Measurements from ENCODE around the gene CRLF1.

CRLF1 gene

GRCh38 chr19:18594824-18595373, 11.7 kb downstream of the CRLF1 start (continued):
- TF ChIP-seq ZNF707 (tag by site-specific recombination; IDR thresholded peaks at IDR 0.05) (no peak), ZNF324 (tag by site-specific recombination; IDR thresholded peaks at IDR 0.05) (no peak), ZNF239 (tag by site-specific recombination; IDR thresholded peaks at IDR 0.05) (no peak), PRDM1 (tag by site-specific recombination; IDR thresholded peaks at IDR 0.05) (no peak), BCL6B (tag by site-specific recombination; IDR thresholded peaks at IDR 0.05) (no peak), ZNF701 (tag by site-specific recombination; IDR thresholded peaks at IDR 0.05) (0 out of 2 replicates have a peak, but pooled peaks have one; percentile 7)

GRCh38 chr19:18594096-18594823, 12.3 kb downstream of the CRLF1 start:
- H3K27ac ChIP-seq (ENCODE audit: extremely low read depth, low read depth, low read length): no peak overlapping the region
- H3K4me1 ChIP-seq (ENCODE audit: control insufficient read depth, insufficient read depth, low read length): no peaks in the 10 kb centered on the region
- ChIA-PET CTCF (interaction anchor here (0.6 to 3.1 kb wide), 14 partner anchors 8 to 253 kb away, joined by 3 to 19 read pairs (median 4); partner anchors contain the start of gene CRTC1), POLR2A (interaction anchor here (0.6 to 2.9 kb wide), 9 partner anchors 12 to 175 kb away, joined by 3 to 11 read pairs (median 6); partner anchors contain the start of genes SSBP4 and UBA52)
- peak overlapping the region; percentile 41 for H3K4me3 ChIP-seq (ENCODE audit: low read depth, low read length)
- H3K9me3 ChIP-seq (ENCODE audit: control insufficient read depth, insufficient read depth, low read depth, low read length): no peaks in the 10 kb centered on the region
- peaks cover 0 to 6% of the 10 kb centered on the region in 2 experiments; a peak in 1 of 3 replicates for H3K36me3 ChIP-seq (ENCODE audit: control insufficient read depth in 2 of 2, insufficient read depth in 1 of 2, low read length in 2 of 2)
- TF ChIP-seq PRDM10 (tag by site-specific recombination; IDR thresholded peaks at IDR 0.05) (0 out of 2 replicates have a peak, but pooled peaks have one; percentile 28), ELK4 (IDR thresholded peaks at IDR 0.05; ENCODE audit: borderline replicate concordance, low read depth, low read length) (no peak), ZNF660 (tag by site-specific recombination; IDR thresholded peaks at IDR 0.05) (peak; percentile 89), ZBTB17 (tag by site-specific recombination; IDR thresholded peaks at IDR 0.05) (peak; percentile 46), ZNF626 (tag by site-specific recombination; IDR thresholded peaks at IDR 0.05) (no peak), ZNF692 (tag by site-specific recombination; IDR thresholded peaks at IDR 0.05) (0 out of 2 replicates have a peak, but pooled peaks have one; percentile 53), KLF1 (tag by site-specific recombination; IDR thresholded peaks at IDR 0.05) (peak; percentile 19; the same call in 1 of the 2 replicates), ZEB2 (tag by site-specific recombination; IDR thresholded peaks at IDR 0.05) (peak; percentile 39; the same call in 1 of the 2 replicates), ZNF701 (tag by site-specific recombination; IDR thresholded peaks at IDR 0.05) (peak; percentile 21; the same call in 1 of the 2 replicates), YY1 (tag by site-specific recombination; IDR thresholded peaks at IDR 0.05) (no peak; the same call in 1 of the 2 replicates), SCRT1 (tag by site-specific recombination; IDR thresholded peaks at IDR 0.05; ENCODE audit: borderline replicate concordance) (no peak), ZNF366 (tag by site-specific recombination; conservative IDR thresholded peaks at IDR 0.05) (no peak; the same call in 1 of the 2 replicates), ZXDB (tag by site-specific recombination; IDR thresholded peaks at IDR 0.05) (peak; percentile 38; the same call in 1 of the 2 replicates), CTCF (tag by site-specific recombination; IDR thresholded peaks at IDR 0.05) (peak; percentile 63), ZBTB11 (tag by site-specific recombination; conservative IDR thresholded peaks at IDR 0.05; ENCODE audit: low read depth) (peak; percentile 19; the same call in 1 of the 2 replicates), ZNF2 (tag by site-specific recombination; IDR thresholded peaks at IDR 0.05) (0 out of 2 replicates have a peak, but pooled peaks have one; percentile 27)
